Caco-2 (cell line): ENCODE results near the gene RIPOR2. TPM values are rescaled to one million over a fixed set of nuclear protein-coding genes. Genes with fewer than 3 reads are reported as not detected.

ENCODE experiments used
- BruUV-seq: library from RNA; stranded (reverse); fragments of 400-500 nt; replicated peaks from 2 replicates; lab custom pipeline; 2021; lab: Mats Ljungman, UMichigan
- CTCF ChIA-PET: fragments of 300-600 bp; sonication (Branson Sonifier 250); formaldehyde crosslinking; loops from one replicate; lab custom pipeline; 2022; ENCODE audit warnings: antibody characterized with exemption; lab: Charles Lee
- POLR2A ChIA-PET: fragments of 300-600 bp; sonication (Branson Sonifier 250); formaldehyde crosslinking; loops from one replicate; lab custom pipeline; 2022; ENCODE audit warnings: antibody characterized with exemption; lab: Charles Lee
- DNase-seq, 2 experiments: peaks; one replicate each; pipeline versions ENCODE4 v3.0.0 to v3.0.0-alpha.2; 2020 to 2022
- H3K27me3 ChIP-seq: replicated peaks from 2 replicates; pipeline ENCODE4 v1.6.0; 2011; ENCODE audit warnings: low read length; ENCODE audit not compliant: control insufficient read depth, insufficient read depth
- H3K36me3 ChIP-seq: 2 replicates; pipeline ENCODE4 v1.5.1; 2011; ENCODE audit warnings: low read length; ENCODE audit not compliant: control insufficient read depth, insufficient read depth
- H3K4me1 ChIP-seq: fragments of 250-450 bp; sonication (Bioruptor Pico); 2 replicates; pipeline ENCODE4 v1.5.1; 2020; ENCODE audit warnings: mild to moderate bottlenecking
- H3K4me3 ChIP-seq: 2 replicates; pipeline ENCODE4 v1.5.1; 2011; ENCODE audit warnings: low read depth, mild to moderate bottlenecking, control low read depth, low read length
- H3K9me3 ChIP-seq: fragments of 250-450 bp; sonication (Bioruptor Pico); 2 replicates; pipeline ENCODE4 v1.5.1; 2020; ENCODE audit warnings: mild to moderate bottlenecking, moderate library complexity
- H3K27ac Mint-ChIP-seq: one replicate; pipeline ENCODE4 v1.8.0; 2022; ENCODE audit warnings: mixed read lengths; ENCODE audit not compliant: unreplicated experiment
- H3K27me3 Mint-ChIP-seq: one replicate; pipeline ENCODE4 v1.8.0; 2022; ENCODE audit warnings: mixed read lengths; ENCODE audit not compliant: insufficient read depth, unreplicated experiment
- H3K36me3 Mint-ChIP-seq: one replicate; pipeline ENCODE4 v1.8.0; 2022; ENCODE audit warnings: mild to moderate bottlenecking, mixed read lengths; ENCODE audit not compliant: insufficient read depth, unreplicated experiment
- H3K4me1 Mint-ChIP-seq: one replicate; pipeline ENCODE4 v1.8.0; 2022; ENCODE audit warnings: low read depth, mixed read lengths; ENCODE audit not compliant: unreplicated experiment
- H3K4me3 Mint-ChIP-seq: one replicate; pipeline ENCODE4 v1.8.0; 2022; ENCODE audit warnings: mild to moderate bottlenecking, moderate library complexity, mixed read lengths; ENCODE audit not compliant: unreplicated experiment
- H3K9me3 Mint-ChIP-seq: one replicate; pipeline ENCODE4 v1.8.0; 2022; ENCODE audit warnings: mixed read lengths; ENCODE audit not compliant: unreplicated experiment
- intact Hi-C: fragments of 100-400 bp; cut with micrococcal nuclease; formaldehyde crosslinking; loops from one replicate; pipeline ENCODE4 v1.10.0; 2022; ENCODE audit not compliant: unreplicated experiment
- total RNA-seq: library from RNA; stranded (reverse); gene quantifications from 2 replicates; pipeline ENCODE4 v1.2.3, GENCODE V29; 2022
- TF ChIP-seq, protein P1 (sequence below), 2 experiments: fragments of 200-600 bp in 1 of 2; IDR thresholded peaks; 1 replicate in 1 of 2; 2 replicates in 1 of 2; pipeline versions ENCODE4 v1.5.1 to v1.8.0; 2011 to 2022; ENCODE audit warnings: antibody characterized with exemption in 1 of 2, control low read depth in 1 of 2, inconsistent platforms in 1 of 2, low read depth in 1 of 2, low read length in 1 of 2, mild to moderate bottlenecking in 1 of 2, moderate library complexity in 1 of 2; ENCODE audit not compliant: insufficient read depth in 1 of 2, severe bottlenecking in 1 of 2, unreplicated experiment in 1 of 2

The RIPOR2 gene
- total RNA-seq, 1 experiment from 2014 or later, result 0.64 TPM

DNA sequence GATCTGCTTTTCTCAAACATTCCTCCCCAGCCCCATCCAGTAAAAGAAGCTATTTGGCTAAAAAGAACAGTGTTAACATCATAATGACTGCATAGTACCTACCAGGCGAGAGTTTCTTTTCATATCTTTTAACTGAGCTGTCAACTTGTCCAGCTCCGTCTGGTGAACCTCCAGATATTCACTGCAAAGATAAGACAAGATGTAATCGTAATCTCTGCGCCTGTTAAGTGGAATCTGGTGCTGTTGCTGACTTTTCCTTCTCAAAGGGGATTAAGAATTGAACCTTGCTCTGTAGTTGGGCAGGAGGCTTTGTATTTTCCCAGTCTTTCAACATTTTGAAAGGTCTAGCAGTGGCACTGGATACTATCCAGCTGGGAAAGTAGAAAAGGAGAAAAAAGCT is 63.0 kb downstream of the RIPOR2 start:
- ChIA-PET POLR2A (no interaction called here), CTCF (no interaction called here)
- TF ChIP-seq, protein P1, sequence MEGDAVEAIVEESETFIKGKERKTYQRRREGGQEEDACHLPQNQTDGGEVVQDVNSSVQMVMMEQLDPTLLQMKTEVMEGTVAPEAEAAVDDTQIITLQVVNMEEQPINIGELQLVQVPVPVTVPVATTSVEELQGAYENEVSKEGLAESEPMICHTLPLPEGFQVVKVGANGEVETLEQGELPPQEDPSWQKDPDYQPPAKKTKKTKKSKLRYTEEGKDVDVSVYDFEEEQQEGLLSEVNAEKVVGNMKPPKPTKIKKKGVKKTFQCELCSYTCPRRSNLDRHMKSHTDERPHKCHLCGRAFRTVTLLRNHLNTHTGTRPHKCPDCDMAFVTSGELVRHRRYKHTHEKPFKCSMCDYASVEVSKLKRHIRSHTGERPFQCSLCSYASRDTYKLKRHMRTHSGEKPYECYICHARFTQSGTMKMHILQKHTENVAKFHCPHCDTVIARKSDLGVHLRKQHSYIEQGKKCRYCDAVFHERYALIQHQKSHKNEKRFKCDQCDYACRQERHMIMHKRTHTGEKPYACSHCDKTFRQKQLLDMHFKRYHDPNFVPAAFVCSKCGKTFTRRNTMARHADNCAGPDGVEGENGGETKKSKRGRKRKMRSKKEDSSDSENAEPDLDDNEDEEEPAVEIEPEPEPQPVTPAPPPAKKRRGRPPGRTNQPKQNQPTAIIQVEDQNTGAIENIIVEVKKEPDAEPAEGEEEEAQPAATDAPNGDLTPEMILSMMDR (IDR thresholded peaks at IDR 0.05; ENCODE audit: insufficient read depth in 1 of 2, low read depth in 1 of 2, low read length in 1 of 2, severe bottlenecking in 1 of 2, unreplicated experiment in 1 of 2), result no peak
- intact Hi-C loops, result no loop called here
- Histone ChIP-seq H3K27me3 (no peaks in the 10 kb centered on the region), H3K4me3 (no peak overlapping the region), H3K4me1 (peaks cover 20% of the 10 kb centered on the region; the same call in 1 of the 2 replicates), H3K9me3 (peaks cover 6% of the 10 kb centered on the region; the same call in 1 of the 2 replicates), H3K36me3 (no peaks in the 10 kb centered on the region)
- Mint-ChIP-seq H3K27me3 (no peaks in the 10 kb centered on the region), H3K27ac (no peak overlapping the region), H3K36me3 (no peaks in the 10 kb centered on the region), H3K4me3 (no peak overlapping the region), H3K9me3 (peaks cover 6% of the 10 kb centered on the region), H3K4me1 (peaks cover 3% of the 10 kb centered on the region)
- no TSS peak for BruUV-seq
- no peak for DNase-seq

DNA sequence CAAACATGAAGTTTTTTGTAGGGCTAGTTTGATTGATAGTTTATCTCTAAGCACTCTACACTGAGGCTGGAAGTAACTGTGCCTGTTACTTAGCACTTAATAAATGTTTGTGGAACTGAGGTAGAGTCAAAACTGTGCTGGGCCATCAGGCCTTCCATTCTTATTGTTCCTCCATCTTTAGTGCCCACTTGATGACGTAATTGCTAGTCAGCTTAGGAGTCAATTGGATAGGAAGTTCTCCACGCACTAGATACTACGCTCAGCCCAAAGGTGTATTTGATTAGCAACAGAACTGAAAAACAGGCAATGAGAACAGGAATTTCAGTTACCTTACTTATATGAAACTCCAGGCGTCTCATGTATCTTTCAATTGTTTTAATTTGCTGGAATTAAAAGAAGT is 67.0 kb downstream of the RIPOR2 start:
- H3K9me3 Mint-ChIP-seq, result no peaks in the 10 kb centered on the region
- H3K4me1 Mint-ChIP-seq, result no peaks in the 10 kb centered on the region
- H3K27me3 Mint-ChIP-seq, result no peaks in the 10 kb centered on the region
- no peak for DNase-seq
- no peak overlapping the region for H3K27ac Mint-ChIP-seq
- ChIA-PET CTCF (no interaction called here), POLR2A (no interaction called here)
- no peaks in the 10 kb centered on the region for H3K9me3 ChIP-seq
- BruUV-seq, result no TSS peak
- intact Hi-C loops, result no loop called here
- no peaks in the 10 kb centered on the region for H3K4me1 ChIP-seq
- H3K4me3 ChIP-seq, result no peak overlapping the region
- no peaks in the 10 kb centered on the region for H3K27me3 ChIP-seq
- no peak overlapping the region for H3K4me3 Mint-ChIP-seq
- no peaks in the 10 kb centered on the region for H3K36me3 ChIP-seq
- no peaks in the 10 kb centered on the region for H3K36me3 Mint-ChIP-seq
- TF ChIP-seq, protein P1 (IDR thresholded peaks at IDR 0.05; ENCODE audit: insufficient read depth in 1 of 2, low read depth in 1 of 2, low read length in 1 of 2, severe bottlenecking in 1 of 2, unreplicated experiment in 1 of 2), result no peak

DNA sequence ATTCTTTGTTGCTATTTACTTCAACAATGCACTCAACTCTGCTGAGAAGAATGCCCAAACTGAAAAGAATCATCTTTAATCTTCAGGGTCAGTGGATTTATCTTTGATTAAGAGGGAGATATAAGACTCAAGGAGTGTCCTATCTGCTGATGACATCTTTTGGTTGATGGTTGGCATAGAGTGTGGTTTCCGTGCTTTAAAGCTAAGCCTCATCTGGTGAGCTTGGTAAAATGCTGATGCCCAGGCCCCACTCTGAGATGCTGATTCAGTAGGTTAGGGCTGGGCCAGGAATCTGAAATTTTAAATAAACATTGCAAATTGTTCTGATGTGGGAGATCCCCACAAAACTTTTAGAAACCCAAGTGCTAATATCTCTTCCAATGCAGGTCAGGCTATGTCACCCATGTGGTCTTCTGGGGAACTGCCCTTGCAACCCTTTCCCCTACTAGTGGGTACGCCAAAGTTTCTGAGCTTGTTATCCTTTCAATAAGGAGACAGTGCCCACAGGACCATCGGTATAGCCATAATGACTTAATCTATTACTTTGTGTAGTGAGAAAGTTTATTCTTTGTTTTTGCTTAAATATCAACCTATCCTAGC is 68.6 kb downstream of the RIPOR2 start:
- no peaks in the 10 kb centered on the region for H3K4me1 ChIP-seq
- no peak for DNase-seq
- intact Hi-C loops, result no loop called here
- no peaks in the 10 kb centered on the region for H3K9me3 Mint-ChIP-seq
- no peaks in the 10 kb centered on the region for H3K36me3 ChIP-seq
- ChIA-PET CTCF (no interaction called here), POLR2A (no interaction called here)
- no peak overlapping the region for H3K4me3 ChIP-seq
- no peak overlapping the region for H3K4me3 Mint-ChIP-seq
- no peaks in the 10 kb centered on the region for H3K27me3 Mint-ChIP-seq
- TF ChIP-seq, protein P1 (IDR thresholded peaks at IDR 0.05; ENCODE audit: insufficient read depth in 1 of 2, low read depth in 1 of 2, low read length in 1 of 2, severe bottlenecking in 1 of 2, unreplicated experiment in 1 of 2), result no peak
- no peak overlapping the region for H3K27ac Mint-ChIP-seq
- no peaks in the 10 kb centered on the region for H3K9me3 ChIP-seq
- no TSS peak for BruUV-seq
- no peaks in the 10 kb centered on the region for H3K27me3 ChIP-seq
- no peaks in the 10 kb centered on the region for H3K4me1 Mint-ChIP-seq
- H3K36me3 Mint-ChIP-seq, result no peaks in the 10 kb centered on the region
